PC-3 (cell line): ENCODE data around the gene CHEK1. TPM values are rescaled to one million over a fixed set of nuclear protein-coding genes. Genes with fewer than 3 reads are reported as not detected.
A peak's percentile ranks its signal among the peaks of the same experiment; 100 is the strongest.

Experiments
- ATAC-seq: fragments of 200-7000 bp; cut with Tn5 transposase; 2 replicates; pipeline ENCODE4 v1.9.1; 2020; ENCODE audit warnings: mild to moderate bottlenecking, moderate library complexity
- BruUV-seq: library from RNA; stranded (reverse); fragments of 400-500 nt; replicated peaks from 2 replicates; lab custom pipeline; 2021; lab: Mats Ljungman, UMichigan
- CTCF ChIA-PET: fragments of 300-600 bp; sonication (Branson Sonifier 250); formaldehyde crosslinking; loops from one replicate; lab custom pipeline; 2022; ENCODE audit warnings: antibody characterized with exemption; lab: Charles Lee
- POLR2A ChIA-PET: fragments of 300-600 bp; sonication (Branson Sonifier 250); formaldehyde crosslinking; loops from one replicate; lab custom pipeline; 2022; ENCODE audit warnings: antibody characterized with exemption; ENCODE audit not compliant: unreplicated experiment; lab: Charles Lee
- DNase-seq: peaks from one replicate; pipeline ENCODE4 v3.0.0-alpha.2; 2015
- H2AFZ ChIP-seq: fragments of 300-600 bp; sonication (generic); 2 replicates; pipeline ENCODE4 v1.6.0; 2016; ENCODE audit warnings: antibody characterized with exemption, low read length
- H3F3A ChIP-seq: fragments of 300-600 bp; sonication (generic); one replicate; pipeline ENCODE4 v1.6.0; 2017; ENCODE audit warnings: antibody characterized with exemption, low read length, control low read depth, mild to moderate bottlenecking; ENCODE audit not compliant: unreplicated experiment
- H3K27ac ChIP-seq: fragments of 300-600 bp; sonication (generic); 2 replicates; pipeline ENCODE4 v1.5.1; 2016; ENCODE audit warnings: mild to moderate bottlenecking, low read length
- H3K27me3 ChIP-seq: fragments of 300-600 bp; sonication (generic); 2 replicates; pipeline ENCODE4 v1.6.1; 2016; ENCODE audit warnings: low read length, mixed read lengths
- H3K36me3 ChIP-seq: fragments of 300-600 bp; sonication (generic); 2 replicates; pipeline ENCODE4 v1.6.1; 2016; ENCODE audit warnings: low read depth, mixed run types, low read length, mixed read lengths
- H3K4me1 ChIP-seq: fragments of 300-600 bp; sonication (generic); 2 replicates; pipeline ENCODE4 v1.5.1; 2016; ENCODE audit warnings: low read length; ENCODE audit not compliant: insufficient read depth
- H3K4me2 ChIP-seq: fragments of 300-600 bp; sonication (generic); 2 replicates; pipeline ENCODE4 v1.6.0; 2016; ENCODE audit warnings: low read length
- H3K4me3 ChIP-seq: fragments of 300-600 bp; sonication (generic); 2 replicates; pipeline ENCODE4 v1.5.1; 2016; ENCODE audit warnings: mild to moderate bottlenecking, low read length, mixed read lengths
- H3K79me2 ChIP-seq: fragments of 300-600 bp; sonication (generic); 2 replicates; pipeline ENCODE4 v1.6.1; 2017; ENCODE audit warnings: low read length, mixed read lengths
- H3K9ac ChIP-seq: fragments of 300-600 bp; sonication (generic); 2 replicates; pipeline ENCODE4 v1.6.0; 2016; ENCODE audit warnings: mild to moderate bottlenecking, low read length
- H3K9me2 ChIP-seq: fragments of 300-600 bp; sonication (generic); replicated peaks from 2 replicates; pipeline ENCODE4 v1.6.1; 2016; ENCODE audit warnings: mixed run types, low read length, mixed read lengths
- H3K9me3 ChIP-seq: fragments of 300-600 bp; sonication (generic); 2 replicates; pipeline ENCODE4 v1.6.1; 2016; ENCODE audit warnings: low read length, mixed read lengths
- H4K20me1 ChIP-seq: fragments of 300-600 bp; sonication (generic); 2 replicates; pipeline ENCODE4 v1.6.1; 2016; ENCODE audit warnings: low read length, mixed read lengths
- CTCF ChIP-seq: fragments of 300-600 bp; sonication (generic); conservative IDR thresholded peaks from 2 replicates; pipeline ENCODE4 v1.5.1; 2017; ENCODE audit warnings: antibody characterized with exemption, low read depth, mild to moderate bottlenecking, low read length
- EZH2 ChIP-seq: fragments of 300-600 bp; sonication (generic); IDR thresholded peaks from one replicate; pipeline ENCODE4 v1.6.1; 2017; ENCODE audit warnings: antibody characterized with exemption, mild to moderate bottlenecking, low read length; ENCODE audit not compliant: unreplicated experiment
- EZH2phosphoT487 ChIP-seq: fragments of 300-600 bp; sonication (generic); IDR thresholded peaks from 2 replicates; pipeline ENCODE4 v1.6.1; 2018; ENCODE audit warnings: mild to moderate bottlenecking, antibody characterized with exemption, low read length, borderline replicate concordance
- intact Hi-C: fragments of 100-400 bp; cut with micrococcal nuclease; formaldehyde crosslinking; loops from 2 replicates; pipeline ENCODE4 v1.9.0; 2023
- total RNA-seq: library from RNA; depleted of rRNA; stranded (reverse); fragments of >200 nt; gene quantifications from 2 replicates; pipeline ENCODE4 v1.2.3, GENCODE V29; 2014

CHEK1 gene
- total RNA-seq, 1 experiment from 2014 or later: 49.8 TPM

- Histone ChIP-seq H3K9me3 (no peaks in the 10 kb centered on the region), H3K27ac (no peak overlapping the region), H3K36me3 (peaks cover 54% of the 10 kb centered on the region), H3K4me3 (no peak overlapping the region), H3K79me2 (no peaks in the 10 kb centered on the region), H3K4me2 (no peak overlapping the region), H2AFZ (no peak overlapping the region), H3K4me1 (no peaks in the 10 kb centered on the region), H3K9me2 (no peaks in the 10 kb centered on the region), H3K27me3 (no peaks in the 10 kb centered on the region), H3K9ac (no peak overlapping the region), H4K20me1 (no peaks in the 10 kb centered on the region), H3F3A (no peaks in the 10 kb centered on the region)
- ATAC-seq (peak; percentile 65), DNase-seq (peak; percentile 23)
- ChIA-PET POLR2A (interaction anchor here (0.6 kb wide), 1 partner anchor 39 kb away, joined by 6 read pairs; no protein-coding TSS in a partner anchor), CTCF (no interaction called here)
- no peak for TF ChIP-seq EZH2phosphoT487
- intact Hi-C loops: no loop called here
- BruUV-seq: no TSS peak
Observed at GRCh38 chr11:125637840-125638239, 12.9 kb downstream of the CHEK1 start.

- Histone ChIP-seq H3K9me2 (no peaks in the 10 kb centered on the region), H3K9me3 (no peaks in the 10 kb centered on the region), H3F3A (no peaks in the 10 kb centered on the region), H3K4me2 (no peak overlapping the region), H3K9ac (no peak overlapping the region), H3K4me1 (no peaks in the 10 kb centered on the region), H3K4me3 (no peak overlapping the region), H2AFZ (no peak overlapping the region), H4K20me1 (no peaks in the 10 kb centered on the region), H3K27me3 (no peaks in the 10 kb centered on the region), H3K27ac (no peak overlapping the region), H3K36me3 (peaks cover 50% of the 10 kb centered on the region), H3K79me2 (no peaks in the 10 kb centered on the region)
- ATAC-seq (no peak), DNase-seq (no peak)
- intact Hi-C loops: no loop called here
- ChIA-PET POLR2A (interaction anchor here (0.6 kb wide), 1 partner anchor 39 kb away, joined by 6 read pairs; no protein-coding TSS in a partner anchor), CTCF (no interaction called here)
- BruUV-seq: no TSS peak
- no peak for TF ChIP-seq CTCF
- no peak for TF ChIP-seq EZH2
- TF ChIP-seq EZH2phosphoT487: no peak
Observed at GRCh38 chr11:125638315-125638714, 13.4 kb downstream of the CHEK1 start.

- Histone ChIP-seq H3K9ac (no peak overlapping the region), H3K27ac (no peak overlapping the region), H3K79me2 (no peaks in the 10 kb centered on the region), H3K27me3 (no peaks in the 10 kb centered on the region), H4K20me1 (no peaks in the 10 kb centered on the region), H3K4me3 (no peak overlapping the region), H3K9me3 (no peaks in the 10 kb centered on the region), H3K9me2 (no peaks in the 10 kb centered on the region), H2AFZ (no peak overlapping the region), H3K4me1 (no peaks in the 10 kb centered on the region), H3K36me3 (peaks cover 49% of the 10 kb centered on the region), H3F3A (no peaks in the 10 kb centered on the region), H3K4me2 (no peak overlapping the region)
- BruUV-seq: no TSS peak
- ChIA-PET CTCF (no interaction called here), POLR2A (no interaction called here)
- DNase-seq (no peak), ATAC-seq (no peak)
- intact Hi-C loops: no loop called here
- TF ChIP-seq CTCF (no peak), EZH2phosphoT487 (no peak), EZH2 (no peak)
Observed at GRCh38 chr11:125645871-125646270, 20.9 kb downstream of the CHEK1 start.
